AG20443 (cell line): ENCODE data around the gene DDX17.

Source experiments
- DNase-seq: peaks from one replicate; pipeline ENCODE4 v3.0.0; 2012; ENCODE audit warnings: low spot score, mixed read lengths

The DDX17 gene

GRCh38 chr22:38465673-38466490, 40.2 kb downstream of the DDX17 start:
- no peak for DNase-seq

- DNase-seq = no peak
Measured at GRCh38 chr22:38464992-38465672, 41.0 kb downstream of the DDX17 start.

- no peak for DNase-seq
Measured at GRCh38 chr22:38462960-38463784, 42.9 kb downstream of the DDX17 start.

- peak; percentile 88 for DNase-seq
Measured at GRCh38 chr22:38461414-38462081, 44.6 kb downstream of the DDX17 start.

DNA sequence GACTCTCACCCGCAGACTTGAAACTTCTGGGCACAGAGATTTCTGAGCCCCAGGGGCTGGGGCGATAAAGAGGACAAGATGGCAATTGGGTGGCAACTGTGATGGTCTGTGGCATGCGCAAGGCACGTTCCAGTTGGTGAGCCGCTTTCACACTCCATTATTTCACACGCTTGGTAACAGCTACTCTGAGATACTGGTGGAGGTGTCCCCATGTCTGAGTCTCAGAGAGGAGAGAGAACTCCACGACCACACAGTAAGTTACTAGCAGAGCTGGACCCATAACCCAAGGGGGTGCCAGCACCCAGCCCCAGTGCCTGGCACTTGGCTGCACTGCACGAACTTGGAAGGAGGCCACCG, 45.1 kb downstream of the DDX17 start:
- DNase-seq = no peak

- no peak for DNase-seq
Measured at GRCh38 chr22:38460426-38460840, 45.7 kb downstream of the DDX17 start.

DNA sequence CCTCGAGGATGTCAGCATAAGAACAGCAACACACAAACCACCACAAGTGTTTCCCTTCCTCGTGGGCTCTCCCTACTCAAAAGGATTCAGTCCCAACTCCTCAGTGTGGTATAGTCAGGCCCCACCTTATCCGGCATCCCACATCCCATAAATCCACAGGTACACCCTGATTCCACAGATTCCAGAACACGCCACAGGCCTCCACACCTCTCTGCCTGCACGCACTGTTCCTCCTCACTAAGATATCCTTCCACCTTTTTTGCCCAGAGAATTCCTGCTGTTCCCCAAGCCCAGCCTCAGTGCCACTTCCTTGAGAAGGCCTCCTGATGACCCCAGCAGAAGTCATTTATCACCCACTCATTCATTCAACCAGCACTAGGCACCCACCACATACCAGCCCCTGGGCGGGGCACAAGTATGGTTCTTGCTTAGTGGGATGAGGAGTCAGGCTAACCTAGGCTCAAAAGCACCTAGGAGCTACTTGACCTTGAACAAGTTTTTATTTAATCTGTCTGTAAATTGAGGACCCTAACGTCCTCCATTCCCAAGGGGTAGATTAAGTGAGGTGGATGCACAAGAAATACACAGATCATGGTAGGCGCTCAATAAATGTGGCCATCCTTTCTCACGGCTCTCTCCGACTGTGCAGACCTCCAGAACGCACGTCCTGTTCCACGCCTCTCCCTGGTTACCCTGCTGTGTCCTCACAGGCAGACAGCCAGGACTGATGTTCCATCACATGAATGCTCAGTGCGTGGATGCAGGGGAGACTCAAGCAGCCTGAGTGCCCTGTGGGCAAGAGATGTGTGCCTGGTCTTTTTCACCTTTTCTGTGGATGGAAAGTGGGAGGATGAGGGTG, 49.0 kb downstream of the DDX17 start:
- DNase-seq = no peak

DNA sequence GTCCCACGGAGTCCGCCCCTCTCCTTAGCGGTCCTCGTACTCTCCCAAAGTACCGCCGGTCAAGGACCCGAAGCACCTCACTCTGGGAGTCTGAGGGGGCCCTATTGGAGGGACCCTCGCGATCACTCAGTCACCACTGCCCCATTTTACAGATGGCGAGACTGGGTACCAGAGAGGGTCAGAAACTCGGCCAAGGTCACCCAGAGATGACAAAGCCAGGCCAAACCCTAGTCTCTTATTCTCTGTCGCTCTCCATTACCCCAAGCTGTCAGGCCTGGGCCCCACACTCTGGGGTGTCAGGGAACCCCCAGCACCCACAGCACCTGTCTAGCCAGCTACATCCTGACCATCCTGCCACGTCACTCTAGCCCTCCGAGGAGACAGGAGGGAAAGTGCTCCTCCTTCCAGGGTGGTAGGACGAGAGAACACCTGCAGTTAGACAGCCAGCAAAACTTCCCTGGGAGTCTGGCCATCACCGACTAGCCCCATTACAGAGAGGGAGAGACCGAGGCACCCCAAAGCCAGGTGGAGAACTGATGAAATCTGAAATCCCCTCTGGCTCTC, 49.8 kb downstream of the DDX17 start:
- DNase-seq = no peak

DNA sequence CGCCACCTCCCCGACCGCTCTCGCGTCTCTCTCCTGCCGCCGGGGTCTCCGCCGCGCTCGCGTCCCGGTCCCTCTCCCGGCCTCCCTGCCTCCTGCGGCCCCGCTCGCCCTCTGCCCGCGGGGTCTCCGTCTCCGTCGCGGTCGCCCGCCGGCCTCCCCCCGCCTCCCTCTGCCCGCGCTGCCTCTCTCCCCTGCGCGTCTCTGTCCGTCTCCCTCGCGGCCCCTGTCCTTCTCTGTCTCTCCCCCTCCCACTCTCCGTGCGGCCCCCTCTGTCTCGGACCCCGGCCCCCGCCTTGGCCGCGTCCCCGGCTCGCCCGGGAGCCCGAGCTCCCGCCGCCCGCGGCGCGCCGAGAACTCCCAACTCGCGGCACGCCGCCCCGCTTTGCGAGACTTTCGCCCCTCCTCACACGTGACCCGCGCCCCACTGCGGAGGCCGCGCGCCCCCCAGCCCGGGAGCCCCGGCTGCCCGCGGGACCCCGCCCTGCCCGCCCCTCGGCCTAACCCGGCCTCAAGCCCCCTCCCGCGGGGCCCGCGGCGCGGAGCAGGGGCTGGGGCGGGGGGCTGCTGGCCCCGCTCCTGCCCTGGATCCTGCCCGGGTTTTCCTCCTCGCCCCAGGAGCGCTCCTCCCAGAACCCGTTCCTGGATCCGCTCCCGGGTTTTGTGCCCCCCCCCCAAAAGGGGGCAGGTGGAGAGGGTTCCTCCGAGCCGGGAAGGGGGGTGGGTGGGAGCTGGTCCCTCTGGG, 50.4 kb downstream of the DDX17 start:
- DNase-seq = peak; percentile 64

DNA sequence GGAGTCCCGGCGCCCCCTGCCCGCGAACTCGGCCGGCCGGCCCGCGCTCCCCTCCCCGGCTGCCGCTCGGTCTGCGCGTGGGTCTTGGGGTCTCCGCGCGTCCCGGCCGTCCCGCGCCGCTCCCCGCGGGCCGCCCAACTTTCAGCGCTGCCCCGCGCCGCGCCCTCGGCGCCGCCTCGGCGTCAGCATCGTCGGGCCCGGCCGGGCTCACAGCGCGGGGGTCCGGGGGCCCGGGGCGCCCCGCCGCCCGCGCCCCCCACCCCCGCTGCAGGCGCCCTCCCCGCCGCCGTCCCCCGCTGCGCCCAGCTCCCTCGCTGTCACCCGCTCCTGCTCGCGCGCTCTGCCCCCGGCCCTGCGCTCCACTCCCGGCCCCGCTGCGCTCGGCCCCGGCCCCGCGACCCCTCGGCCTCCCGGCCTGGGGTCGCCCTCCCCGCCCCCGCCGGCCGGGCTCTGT, 51.0 kb downstream of the DDX17 start, which contains the start of gene KCNJ4:
KCNJ4 (minus strand) TSS at position 124 of the 454 bp plus-strand sequence. CDS start 27,067 bp downstream, outside the sequence.
- no peak for DNase-seq

DNA sequence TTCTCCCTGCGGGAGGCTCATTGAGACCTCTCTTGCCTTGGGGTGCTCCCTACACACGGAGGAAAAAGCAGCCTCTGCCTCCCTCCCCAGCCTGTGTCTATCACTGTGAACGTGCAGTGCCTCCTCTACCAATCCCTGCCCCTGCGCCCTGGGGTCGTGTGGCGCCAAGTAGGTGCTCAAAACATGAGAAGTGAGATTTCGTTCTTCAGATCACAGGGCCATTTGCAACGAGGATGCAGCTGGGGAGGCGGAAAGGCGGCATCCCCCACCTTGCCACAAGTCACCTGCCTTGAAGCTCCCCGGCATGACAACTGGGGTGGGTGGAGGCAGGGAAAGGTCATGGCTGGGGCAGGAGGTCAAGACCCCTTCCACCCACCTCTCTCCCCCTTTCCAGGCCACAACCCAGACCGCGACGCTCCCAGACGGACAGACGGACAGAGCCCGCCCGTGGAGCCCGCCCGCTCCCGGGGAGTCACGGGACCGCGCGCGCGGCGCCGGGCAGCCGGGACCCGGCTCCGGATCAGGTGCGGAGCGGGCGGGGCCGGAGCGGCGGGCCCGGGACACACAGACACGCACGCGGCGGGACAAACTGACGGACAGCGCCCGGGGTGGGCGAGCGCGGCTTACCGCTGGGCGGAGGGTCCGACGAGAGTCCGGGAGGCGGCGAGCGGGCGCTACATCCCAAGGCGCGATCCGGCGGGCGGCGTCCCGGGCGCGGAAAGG, 51.6 kb downstream of the DDX17 start:
- DNase-seq = no peak

GRCh38 chr22:38453996-38454352, 52.1 kb downstream of the DDX17 start:
- no peak for DNase-seq

DNA sequence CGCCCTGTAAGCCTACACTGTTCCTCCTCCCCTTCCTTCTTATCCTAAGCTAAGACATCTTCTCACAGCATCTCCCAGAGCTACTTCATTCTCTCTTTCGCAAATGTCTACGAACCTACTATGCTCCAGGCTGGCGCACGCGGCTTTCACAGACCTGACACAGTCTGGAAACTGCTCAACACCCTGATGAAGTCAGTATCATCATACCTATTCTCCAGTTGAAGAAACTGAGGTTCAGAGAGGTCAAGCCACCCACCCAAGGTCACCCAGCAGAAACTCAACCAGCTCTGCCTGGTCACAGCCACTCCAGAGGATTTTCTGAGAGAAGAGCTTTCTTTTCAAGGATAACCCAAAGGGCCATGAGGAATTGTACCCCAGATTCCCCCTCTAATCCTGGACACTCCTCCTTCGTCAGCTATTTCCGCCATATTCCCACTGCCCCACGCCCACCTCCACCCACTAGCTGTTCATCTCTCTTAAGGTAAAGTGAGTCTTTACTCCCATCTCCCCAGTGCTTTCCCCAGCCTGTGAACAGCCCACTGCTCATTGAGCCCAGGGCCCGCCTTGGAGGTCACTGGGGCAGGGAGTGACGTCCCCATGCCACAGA, 52.9 kb downstream of the DDX17 start:
- no peak for DNase-seq

- peak; percentile 82 for DNase-seq
Measured at GRCh38 chr22:38452373-38453065, 53.6 kb downstream of the DDX17 start.

DNA sequence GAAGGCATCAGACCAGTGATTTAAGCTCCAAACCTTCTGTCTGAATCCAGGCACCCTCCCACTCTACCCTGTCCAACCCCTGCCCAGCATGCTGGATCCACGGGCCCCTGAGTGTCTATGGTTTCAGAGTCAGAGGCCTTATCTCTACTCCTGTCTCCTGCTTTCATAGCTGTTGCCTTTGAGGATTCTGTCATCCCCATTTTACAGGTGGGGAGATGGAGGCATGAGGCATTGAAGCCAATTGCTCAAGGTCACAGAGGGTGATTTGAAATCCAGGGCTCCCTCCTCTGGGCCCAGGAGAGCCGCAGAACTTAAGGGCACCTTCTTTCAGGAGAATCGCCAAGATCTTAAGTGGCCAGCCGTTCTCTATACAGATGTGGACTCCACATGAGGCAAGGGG, 54.2 kb downstream of the DDX17 start:
- DNase-seq = no peak

GRCh38 chr22:38451404-38451803, 54.7 kb downstream of the DDX17 start:
- DNase-seq = no peak

- DNase-seq = no peak
Measured at GRCh38 chr22:38450234-38450797, 55.8 kb downstream of the DDX17 start.

- no peak for DNase-seq
Measured at GRCh38 chr22:38449776-38450175, 56.3 kb downstream of the DDX17 start.
